H54 (cell line): Measurements from ENCODE around the gene SYCN.
A peak's percentile ranks its signal among the peaks of the same experiment; 100 is the strongest.
"Not testable (repeated sequence)": the region's sequence is repeated elsewhere in the genome, so short reads cannot be mapped to it uniquely, and the experiment has no call there.

Experiments
- DNase-seq: peaks from one replicate; pipeline ENCODE4 v3.0.0; 2011; ENCODE audit warnings: low spot score, mixed read lengths; ENCODE audit not compliant: insufficient read length
- FAIRE-seq: peaks from 3 replicates; lab custom pipeline; 2011; peaks lifted over from hg19 to GRCh38; lab: Jason Lieb, UNC
- POLR2A ChIP-seq: IDR thresholded peaks from 2 replicates; pipeline ENCODE4 v1.6.1; 2011; ENCODE audit warnings: low read depth, mild to moderate bottlenecking, low read length

The SYCN gene

DNA sequence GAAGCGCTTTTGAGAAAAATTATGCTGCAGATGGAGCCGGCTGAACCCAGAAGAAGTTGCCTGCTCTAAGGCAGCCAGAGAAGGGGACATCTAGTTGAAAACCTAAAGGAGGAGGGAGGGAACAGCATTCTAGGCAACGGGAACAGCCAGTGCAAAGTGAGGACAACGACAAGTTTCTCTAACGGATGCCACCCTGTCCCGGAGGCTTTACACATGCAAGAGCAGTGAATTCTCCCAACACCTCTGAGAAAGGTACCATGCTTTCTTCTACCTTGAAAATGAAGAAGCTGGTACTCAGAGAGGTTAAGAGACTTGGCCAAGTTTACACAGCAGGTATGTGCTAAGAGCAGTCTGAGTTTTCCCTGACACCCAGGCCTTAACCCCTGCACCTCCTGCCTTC is 34.9 kb upstream of the SYCN start:
- no peak for TF ChIP-seq POLR2A
- FAIRE-seq (no peak), DNase-seq (no peak)

DNA sequence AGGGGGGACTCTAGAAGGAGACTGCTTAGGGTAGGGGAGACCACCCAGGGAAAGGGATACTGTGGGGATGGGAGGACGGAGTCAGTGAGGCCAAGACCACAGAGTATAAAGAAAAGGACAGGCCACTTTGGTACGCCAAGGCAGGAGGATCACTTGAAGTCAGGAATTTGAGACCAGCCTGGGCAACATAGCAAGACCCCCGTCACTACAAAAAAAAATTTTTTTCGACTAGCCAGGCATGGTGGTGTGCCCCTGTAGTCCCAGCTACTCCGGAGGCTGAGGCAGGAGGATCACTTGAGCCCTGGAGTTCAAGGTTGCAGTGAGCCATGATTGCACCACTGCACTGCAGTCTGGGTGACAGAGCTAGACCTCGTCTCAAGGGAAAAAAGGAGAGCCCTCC is 34.1 kb upstream of the SYCN start:
- no peak for FAIRE-seq
- TF ChIP-seq POLR2A: no peak
- DNase-seq: no peak

DNA sequence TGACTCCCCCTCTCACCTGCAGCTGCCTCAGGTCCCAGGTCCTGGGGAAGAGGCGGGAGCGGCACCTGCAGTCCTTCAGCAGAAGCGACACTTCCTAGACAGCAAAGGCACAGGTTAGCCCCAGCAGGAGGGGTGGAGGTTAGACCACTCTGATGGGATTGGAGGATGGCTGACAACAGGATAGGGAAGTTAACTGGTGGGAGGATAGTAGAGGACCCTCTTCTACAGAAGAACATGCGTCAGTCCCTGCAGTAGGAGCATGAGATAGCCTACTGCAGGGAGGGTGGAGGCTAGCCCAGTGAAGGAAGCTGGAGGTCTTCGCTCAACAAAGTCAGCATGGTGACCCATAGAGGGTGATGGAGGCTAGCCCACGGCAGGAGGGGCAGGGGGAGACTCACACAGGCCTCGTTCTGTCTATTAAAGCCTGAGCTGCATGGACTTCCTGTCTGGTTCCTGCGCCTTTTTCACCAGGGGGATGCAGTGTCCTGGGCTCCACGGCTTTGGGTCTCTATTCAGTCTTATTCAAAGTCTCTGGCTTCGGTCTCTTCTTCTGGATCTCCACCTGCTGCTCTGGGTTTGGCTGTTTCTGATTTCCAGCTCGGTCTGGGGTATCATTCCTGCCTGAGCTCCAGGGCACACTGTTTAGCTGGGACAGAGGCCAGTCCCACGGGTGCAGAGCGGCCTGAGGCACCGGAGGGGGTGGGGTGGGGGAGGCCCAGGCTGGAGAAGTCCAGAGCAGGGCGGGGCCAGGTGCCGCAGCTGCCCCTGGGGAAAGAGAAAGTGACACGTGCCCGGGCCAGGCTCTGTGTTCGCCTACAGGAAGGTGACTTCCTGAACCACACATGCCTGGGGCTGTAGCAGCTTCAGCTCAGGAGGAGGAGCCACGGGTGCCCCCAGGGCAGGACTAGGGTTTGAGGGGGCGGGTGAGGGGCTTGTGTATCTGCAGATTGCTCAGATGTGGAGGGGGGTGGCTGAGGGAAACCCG is 33.4 kb upstream of the SYCN start:
- DNase-seq (peak; percentile 49), FAIRE-seq (no peak)
- no peak for TF ChIP-seq POLR2A

DNA sequence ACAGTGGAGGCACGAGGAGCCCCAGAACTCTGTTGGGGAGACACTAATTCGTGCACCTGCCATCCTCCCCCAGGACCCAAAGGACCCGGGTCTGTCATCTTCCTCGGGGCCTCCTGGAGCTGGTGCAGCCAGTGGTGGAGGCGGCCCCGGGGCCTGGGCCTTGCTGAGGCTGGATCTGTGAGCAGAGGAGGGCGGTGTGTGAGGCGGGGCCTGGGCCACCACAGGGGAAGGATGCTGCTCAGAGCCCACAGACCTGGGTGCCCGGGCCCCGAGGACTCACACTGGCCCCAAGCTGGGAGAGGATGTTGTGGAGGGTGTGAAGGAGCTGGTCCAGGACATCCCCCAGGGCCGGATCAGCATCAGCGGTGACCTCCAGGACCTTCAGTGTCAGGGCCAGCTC is 32.5 kb upstream of the SYCN start:
- FAIRE-seq: no peak
- TF ChIP-seq POLR2A: no peak
- no peak for DNase-seq

DNA sequence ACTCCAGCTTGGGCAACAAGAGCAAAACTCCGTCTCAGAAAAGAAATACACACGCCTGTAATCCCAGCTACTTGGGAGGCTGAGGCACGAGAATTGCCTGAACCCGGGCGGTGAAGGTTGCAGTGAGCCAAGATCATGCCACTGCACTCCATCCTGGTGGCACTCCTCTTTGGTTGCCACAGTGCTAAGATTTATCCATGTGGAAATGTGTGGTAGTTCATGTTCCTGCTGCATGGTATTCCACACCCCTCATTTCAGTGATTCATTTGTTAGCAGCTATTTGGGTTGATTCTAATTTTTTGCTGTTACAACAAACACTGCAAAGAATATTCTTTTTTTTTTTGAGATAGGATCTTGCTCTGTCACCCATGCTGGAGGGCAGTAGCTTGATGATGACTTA is 28.6 kb upstream of the SYCN start:
- no peak for DNase-seq
- FAIRE-seq: no peak
- TF ChIP-seq POLR2A: no peak

DNA sequence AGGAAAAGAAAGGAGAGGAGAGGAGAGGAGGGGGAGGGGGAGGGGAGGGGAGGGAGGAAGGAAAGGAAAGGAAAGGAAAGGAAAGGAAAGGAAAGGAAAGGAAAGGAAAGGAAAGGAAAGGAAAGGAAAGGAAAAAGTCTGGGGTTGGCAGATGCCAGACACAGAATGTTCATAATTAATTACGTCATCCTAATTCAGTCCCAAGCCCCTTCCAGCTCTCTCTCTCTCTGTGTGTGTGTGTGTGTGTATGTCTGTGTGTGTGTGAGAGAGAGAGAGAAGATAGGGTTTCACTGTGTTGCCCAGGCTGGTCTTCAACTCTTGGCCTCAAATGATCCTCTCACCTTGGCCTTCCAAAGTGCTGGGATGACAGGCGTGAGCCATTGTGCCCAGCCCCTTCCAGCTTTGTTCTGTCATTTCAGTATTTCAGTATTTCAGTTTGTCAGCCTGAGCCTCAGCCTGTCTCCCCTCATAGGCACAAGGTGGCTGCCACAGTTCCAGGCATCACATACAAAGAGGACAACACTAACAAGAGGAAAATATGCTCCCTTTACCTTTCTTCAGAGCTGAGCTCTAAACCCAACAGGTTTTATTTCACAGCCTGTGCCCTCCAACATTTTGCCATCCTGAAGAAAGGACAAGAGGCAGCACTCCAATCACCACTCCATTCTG is 26.2 kb upstream of the SYCN start:
- DNase-seq (no peak), FAIRE-seq (no peak)
- TF ChIP-seq POLR2A: no peak

DNA sequence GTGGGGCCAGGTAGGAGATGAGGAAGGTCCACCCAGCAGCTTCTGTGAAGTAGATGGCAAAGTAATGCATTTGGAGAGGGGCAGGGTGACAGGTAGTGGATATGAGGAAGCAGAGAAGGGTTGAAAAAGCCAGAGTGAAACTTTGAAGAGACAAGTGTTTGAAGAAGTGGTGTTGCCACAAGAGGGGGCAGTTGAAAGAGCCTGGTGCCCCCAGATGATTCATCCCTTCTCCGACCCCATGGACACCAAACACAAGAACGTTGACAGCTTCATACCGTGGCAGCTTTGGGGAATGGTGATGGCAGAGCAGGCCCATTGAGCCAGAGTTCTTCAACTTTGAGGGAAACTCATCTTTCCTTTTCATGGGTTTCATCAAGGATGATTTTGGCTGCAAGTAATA is 20.8 kb upstream of the SYCN start:
- no peak for FAIRE-seq
- TF ChIP-seq POLR2A: no peak
- DNase-seq: no peak

DNA sequence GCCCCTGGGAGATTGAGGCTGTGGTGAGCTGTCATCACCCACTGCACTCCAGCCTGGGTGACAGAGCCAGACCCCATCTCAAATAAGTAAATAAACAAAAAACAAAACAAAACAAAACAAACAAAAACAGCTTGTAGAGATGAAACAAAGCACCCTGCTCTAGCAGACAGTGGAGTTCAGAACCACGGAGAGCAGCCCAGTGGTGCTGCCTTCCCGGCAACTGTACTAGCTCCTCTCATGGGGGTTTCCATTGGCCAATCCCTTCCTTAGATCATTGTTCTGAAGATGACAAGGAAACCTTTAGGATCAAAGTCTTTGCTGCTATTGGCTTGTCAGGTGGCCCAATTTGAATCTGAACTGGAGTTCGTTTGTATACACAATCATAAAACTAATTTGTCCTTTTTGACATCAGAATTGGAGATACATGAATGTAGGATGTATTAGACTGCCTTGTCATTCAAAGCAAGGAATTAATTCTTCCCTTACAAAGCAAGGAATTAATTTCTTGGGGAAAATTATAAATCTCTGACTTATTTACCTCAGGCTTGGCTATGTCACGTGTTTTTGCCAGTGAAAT is 19.7 kb upstream of the SYCN start:
- TF ChIP-seq POLR2A: no peak
- DNase-seq (peak; percentile 65), FAIRE-seq (no peak)

DNA sequence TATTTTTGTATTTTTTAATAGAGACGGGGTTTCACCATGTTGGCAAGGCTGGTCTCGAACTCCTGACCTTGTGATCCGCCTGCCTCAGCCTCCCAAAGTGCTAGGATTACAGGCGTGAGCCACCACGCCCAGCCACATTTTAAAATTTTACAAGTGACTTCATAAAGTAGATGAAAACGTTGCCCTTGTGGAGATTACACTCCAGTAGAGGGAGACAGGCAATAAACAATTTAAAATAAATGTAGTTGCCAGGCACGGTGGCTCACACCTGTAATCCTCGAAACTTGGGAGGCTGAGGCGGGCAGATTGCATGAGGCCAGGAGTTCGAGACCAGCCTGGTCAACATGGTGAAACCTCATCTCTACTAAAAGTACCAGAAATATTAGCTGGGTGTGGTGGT is 15.0 kb upstream of the SYCN start:
- FAIRE-seq, DNase-seq: not testable (repeated sequence)

DNA sequence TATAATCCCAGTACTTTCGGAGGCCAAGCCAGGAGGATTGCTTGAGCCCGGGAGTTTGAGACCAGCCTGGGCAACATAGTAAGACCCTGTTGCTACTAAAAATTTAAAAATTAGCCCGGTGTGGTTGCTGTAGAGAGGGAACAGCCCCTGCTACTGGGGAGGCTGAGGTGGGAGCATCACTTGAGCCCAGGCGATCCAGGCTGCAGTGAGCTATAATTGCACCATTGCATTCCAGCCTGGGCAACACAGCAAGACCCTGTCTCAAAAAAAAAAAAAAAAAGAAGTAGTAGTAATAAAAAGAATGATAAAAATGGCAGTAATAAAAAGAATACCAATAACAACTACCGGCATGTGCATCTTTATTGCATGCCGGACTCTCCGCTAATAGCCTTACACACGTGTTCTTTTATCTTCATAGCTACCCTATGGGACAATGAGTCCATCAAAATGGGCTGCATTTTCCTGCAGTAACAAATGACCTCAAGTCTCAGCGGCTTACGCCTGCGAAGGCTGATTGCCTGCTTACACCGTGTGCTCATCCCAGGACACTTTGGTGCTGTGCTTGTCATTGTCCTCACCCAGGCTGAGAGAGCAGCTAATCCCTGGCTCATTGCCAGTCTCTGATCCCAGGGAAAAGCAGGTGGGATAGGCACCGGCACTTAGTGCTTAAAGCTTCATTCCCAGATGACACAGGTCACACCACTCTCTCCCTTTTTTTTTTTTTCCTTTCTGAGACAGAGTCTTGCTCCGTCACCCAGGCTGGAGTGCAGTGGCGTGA is 14.4 kb upstream of the SYCN start:
- FAIRE-seq (no peak), DNase-seq (no peak)
- TF ChIP-seq POLR2A: no peak

DNA sequence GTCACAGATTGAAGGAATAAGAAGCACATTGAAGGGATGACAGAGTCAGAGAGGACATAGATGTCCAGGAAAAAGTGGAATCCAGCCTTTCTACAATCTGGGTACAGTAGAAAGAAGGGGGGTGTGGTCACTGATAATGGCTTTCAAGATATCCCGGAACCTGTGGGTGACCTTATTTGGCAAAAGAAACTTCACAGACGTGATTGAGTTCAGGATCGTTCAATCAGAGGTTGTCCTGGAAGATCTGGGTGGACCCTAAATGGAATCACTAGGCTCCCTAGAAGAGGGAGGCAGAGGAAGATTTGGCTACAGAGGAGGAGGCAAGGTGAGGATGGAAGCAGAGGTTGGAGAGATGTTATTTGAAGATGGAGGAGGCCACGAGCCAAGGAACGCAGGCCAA is 13.0 kb upstream of the SYCN start:
- DNase-seq: no peak
- no peak for FAIRE-seq
- no peak for TF ChIP-seq POLR2A

DNA sequence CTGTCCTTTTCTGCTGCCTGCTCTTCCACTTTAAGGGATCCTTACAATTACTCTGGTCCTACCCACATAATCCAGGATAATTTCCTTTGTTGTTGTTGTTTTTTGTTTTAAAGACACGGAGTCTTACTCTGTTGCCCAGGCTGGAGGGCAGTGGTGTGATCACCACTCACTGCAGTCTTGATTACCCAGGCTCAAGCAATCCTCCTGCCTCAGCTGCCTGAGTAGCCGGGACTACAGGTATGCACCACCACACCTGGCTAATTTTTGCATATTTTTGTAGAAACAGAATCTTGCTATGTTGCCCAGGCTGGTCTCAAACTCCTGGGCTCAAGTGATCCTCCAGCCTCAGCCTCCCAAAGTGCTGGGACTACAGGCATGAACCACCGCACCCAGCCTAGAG is 11.3 kb upstream of the SYCN start:
- FAIRE-seq, DNase-seq: not testable (repeated sequence)

DNA sequence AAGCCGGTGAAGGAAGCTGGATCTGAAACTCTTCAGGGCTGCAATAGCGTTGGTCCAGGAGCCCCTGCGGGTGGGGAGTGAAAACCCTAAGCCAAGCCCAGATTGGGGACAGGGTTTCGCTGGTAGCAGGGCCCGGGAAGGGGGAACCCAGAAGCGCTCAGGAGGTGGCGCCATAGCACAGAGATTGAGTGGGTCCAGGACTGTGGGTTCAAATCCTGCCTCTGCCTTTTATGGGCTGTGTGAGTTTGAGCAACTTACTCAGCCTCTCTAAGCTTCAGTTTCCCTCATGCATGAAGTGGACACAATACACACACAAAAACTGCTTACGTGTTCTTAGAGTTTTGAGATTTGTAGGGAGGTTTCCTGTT is 8.3 kb upstream of the SYCN start:
- no peak for TF ChIP-seq POLR2A
- no peak for DNase-seq
- FAIRE-seq: no peak
